ENCODE results near the gene RHOT2. TPM values are rescaled to one million over a fixed set of nuclear protein-coding genes. Genes with fewer than 3 reads are reported as not detected.

The RHOT2 gene
- total and polyA plus RNA-seq, 2 of the 8 experiments (the other 6 are each of a cell fraction or from before 2014, with no cell fraction given), result 149 to 194 TPM

DNA sequence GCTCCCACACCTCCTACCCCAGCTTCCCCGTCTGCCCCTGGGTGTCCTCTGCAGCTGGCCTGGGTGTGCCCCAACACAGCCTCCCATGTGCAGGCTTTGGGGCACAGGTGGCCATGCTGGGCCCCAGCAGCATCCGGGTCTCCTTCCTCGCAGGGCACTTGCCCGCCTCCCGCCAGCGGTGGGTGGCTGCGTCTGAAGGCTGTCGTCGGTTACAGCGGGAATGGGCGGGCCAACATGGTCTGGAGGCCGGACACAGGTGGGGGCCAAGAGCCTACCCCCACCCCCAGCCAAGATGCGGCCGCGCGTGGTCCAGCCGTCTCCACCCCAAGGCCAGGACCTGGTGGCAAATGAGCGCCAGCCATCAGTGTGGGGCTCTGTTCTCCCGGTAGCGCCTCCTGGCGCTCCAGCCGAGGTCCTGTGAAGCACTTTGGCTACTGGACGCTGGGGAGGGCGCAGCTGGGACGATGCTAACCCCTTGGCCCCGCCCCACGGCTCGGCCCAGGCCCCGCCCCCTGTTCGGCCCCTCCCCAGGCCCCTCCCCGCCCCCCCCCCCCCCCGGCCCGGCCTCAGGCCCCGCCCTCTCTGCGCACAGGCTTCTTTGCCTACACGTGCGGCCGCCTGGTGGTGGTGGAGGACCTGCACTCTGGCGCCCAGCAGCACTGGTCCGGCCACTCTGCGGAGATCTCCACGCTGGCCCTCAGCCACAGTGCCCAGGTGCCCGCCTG, 7.3 kb upstream of the RHOT2 start (continued):
- TF ChIP-seq CHD2 (IDR thresholded peaks at IDR 0.05; ENCODE audit: low read length) (no peak), BRCA1 (IDR thresholded peaks at IDR 0.05; ENCODE audit: low read depth, low read length) (no peak), KDM5A (IDR thresholded peaks at IDR 0.05; ENCODE audit: low read length) (no peak), CTBP2 (IDR thresholded peaks at IDR 0.05; ENCODE audit: borderline replicate concordance, insufficient read depth, insufficient read length, low read length) (no peak), SP1 (IDR thresholded peaks at IDR 0.05; ENCODE audit: low read depth, low read length) (peak; percentile 57; the same call in 1 of the 2 replicates), EGR1 (IDR thresholded peaks at IDR 0.05; ENCODE audit: borderline replicate concordance, low read depth, low read length) (no peak), YY1 (IDR thresholded peaks at IDR 0.05; ENCODE audit: low read depth, low read length) (peak; percentile 57; the same call in 1 of the 2 replicates), BCL11A (IDR thresholded peaks at IDR 0.05; ENCODE audit: low read depth in 2 of 2, low read length in 2 of 2) (no peak), KDM4A (IDR thresholded peaks at IDR 0.05; ENCODE audit: low read depth, low read length, severe bottlenecking) (no peak), SP2 (IDR thresholded peaks at IDR 0.05; ENCODE audit: low read length) (no peak)
- TF ChIP-seq, protein P1, sequence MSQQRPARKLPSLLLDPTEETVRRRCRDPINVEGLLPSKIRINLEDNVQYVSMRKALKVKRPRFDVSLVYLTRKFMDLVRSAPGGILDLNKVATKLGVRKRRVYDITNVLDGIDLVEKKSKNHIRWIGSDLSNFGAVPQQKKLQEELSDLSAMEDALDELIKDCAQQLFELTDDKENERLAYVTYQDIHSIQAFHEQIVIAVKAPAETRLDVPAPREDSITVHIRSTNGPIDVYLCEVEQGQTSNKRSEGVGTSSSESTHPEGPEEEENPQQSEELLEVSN (IDR thresholded peaks at IDR 0.05), result no peak

All from H1 (cell line).